ENCODE measurements around the gene ECI1.
A peak's percentile ranks its signal among the peaks of the same experiment; 100 is the strongest.
"Not testable (repeated sequence)": the region's sequence is repeated elsewhere in the genome, so short reads cannot be mapped to it uniquely, and the experiment has no call there.

ECI1 gene

DNA sequence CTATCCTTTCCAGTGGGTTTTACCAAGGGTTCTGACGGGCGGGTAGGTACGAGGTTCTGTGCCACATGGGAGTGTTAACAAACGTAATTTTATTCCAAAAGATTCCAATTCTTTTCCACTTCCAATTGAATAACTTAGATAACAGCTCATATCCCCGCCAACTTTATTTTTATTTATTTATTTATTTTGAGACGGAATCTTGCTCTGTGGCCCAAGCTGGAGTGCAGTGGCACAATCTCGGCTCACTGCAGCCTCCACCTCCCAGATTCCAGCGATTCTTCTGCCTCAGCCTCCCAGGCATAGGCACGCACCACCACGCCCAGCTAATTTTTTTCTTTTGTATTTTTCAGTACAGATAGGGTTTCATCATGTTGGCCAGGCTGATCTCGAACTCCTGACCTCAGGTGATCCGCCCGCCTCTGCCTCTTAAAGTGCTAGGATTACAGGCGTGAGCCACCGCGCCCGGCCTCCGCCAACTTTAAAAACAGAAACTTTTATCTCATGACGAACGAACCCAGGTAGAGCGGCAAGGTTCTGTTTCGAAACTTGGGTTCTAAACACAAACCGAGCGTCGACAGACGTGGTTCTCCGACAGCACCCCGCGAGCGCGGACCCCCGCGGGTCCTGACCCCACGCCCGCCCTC lies 613 bp downstream of the ECI1 start:
- peak; percentile 59 to 62 for DNase-seq

DNA sequence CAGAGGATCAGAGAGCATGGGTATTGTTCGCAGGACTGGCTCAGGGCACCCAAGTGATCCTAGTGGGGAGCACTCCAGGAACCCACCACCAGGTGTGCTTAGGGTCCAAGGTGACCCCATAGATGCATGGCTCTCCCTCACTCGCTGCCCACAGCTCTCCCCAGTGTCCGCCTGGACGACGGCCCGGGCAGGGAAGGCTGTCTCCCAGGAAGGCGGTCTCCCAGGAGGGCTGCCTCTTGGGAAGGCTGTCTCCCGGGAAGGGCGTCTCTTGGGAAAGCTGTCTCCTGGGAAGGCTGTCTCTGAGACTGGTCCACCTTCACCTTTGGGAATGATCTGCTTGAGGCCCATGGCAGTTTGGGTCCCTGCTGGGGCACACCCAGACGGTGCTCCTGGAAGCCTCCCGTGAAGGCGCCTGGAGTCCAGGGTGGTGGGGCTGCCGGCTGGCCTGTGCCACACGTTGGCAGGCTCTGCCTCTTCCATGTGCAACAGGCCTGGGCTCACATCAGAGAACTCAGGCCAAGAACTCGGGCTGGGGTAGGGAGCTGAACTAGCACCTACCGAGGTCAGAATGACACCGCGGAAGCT lies 5.0 kb downstream of the ECI1 start:
- no peak for DNase-seq

DNA sequence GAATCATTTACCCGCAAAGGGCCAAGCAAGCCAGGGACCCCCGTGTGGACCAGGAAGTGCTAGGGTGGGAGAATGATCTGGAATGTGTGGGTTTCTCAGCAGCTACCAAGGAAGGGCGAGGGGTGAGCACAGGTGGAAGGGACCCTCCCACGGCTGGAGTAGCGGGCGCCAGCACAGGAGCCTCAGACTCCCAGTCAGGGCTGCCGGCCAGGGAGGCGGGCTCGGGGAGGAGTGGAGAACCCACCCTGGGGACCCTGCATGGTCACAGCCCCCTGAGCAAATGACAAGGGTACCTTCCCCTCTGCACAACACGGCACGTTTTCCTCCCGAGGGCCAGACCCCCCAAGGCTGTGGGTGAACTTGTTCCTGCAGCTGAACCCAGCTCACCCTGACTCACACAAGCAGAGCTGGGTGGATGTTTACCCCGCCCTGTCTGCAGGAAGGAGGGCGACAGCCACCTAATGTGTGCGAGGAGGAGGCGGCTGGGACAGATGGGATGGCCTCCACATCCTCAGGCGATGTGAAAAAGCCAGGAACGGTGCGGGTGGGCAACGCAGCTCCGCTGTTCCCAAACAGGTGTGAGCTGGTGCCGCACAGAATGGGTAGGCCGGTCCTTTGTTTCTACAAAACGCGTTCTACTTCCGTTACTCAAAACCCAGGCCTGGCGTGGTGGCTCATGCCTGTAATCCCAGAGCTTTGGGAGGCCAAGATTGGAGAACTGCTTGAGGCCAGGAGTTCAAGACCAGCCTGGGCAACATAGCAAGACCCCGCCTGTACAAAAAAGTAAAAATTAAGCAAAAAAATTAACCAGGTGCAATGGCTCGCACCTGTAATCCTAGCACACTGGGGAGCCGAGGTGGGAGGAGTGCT lies 6.2 kb downstream of the ECI1 start:
- no peak for DNase-seq

DNA sequence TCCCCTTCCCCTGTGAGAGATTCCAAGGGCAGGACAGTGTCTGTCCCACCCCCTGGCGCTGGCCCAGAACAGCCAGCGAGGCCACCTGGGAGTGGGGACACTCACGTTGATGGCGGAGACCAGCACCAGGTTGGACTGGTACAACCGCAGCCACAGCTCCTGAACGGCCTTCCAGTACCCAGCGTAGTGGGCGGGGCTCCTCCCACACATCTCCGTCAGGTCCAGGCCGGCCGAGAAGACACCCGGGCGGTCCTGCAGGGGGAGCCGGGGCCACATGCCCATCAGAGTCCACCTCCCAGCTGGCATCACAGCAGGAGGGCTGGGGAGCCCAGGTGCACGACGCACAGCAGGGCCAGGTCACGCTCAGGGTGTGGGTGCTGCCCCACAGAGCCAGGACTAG lies 7.1 kb downstream of the ECI1 start:
- DNase-seq: no peak

DNA sequence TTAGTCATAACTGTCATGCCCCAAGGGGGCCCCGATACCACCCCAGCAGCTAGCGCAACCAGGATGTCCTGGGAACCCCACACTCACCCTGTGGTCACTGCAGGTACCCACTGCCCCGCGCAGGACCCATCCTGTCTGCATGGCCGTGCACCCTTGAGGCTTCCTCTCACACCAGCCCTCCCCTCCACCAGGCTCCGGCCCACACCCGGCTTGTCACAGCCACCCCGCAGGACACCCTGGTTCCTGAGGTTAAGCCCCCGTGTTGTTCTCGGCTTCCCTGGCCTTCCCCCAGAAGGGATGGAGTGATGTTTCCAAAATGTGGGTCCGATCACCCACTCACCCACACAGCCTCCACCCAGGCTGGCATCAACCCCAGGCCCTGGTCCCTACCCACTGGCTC lies 7.6 kb downstream of the ECI1 start:
- DNase-seq: no peak

DNA sequence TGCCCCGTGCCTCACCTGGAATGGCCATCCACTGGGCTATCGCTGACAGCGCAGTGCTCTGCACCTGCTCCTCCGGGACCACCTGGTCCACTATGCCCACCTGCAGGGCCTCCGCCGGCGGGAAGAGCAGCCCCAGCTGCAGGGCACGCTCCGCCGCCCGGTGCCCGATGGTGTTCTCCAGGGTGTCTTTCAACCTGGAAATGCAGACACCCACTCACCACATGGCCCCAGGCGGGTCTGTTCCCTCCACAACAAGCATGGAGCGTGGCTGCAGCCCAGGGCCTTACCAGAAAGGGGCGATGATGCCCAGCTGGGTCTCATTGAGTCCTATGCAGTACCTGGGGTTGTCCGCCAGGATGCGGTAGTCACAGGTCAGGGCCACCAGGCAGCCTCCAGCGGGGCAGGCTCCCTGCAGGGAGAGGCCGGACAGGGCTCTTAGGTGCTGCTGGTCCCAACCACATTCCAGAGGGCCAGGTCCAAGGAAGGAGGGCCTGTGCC lies 8.3 kb downstream of the ECI1 start:
- no peak for DNase-seq

- no peak for DNase-seq
These were observed 8.8 kb downstream of the ECI1 start for GRCh38 chr16:2242598-2242997.

DNA sequence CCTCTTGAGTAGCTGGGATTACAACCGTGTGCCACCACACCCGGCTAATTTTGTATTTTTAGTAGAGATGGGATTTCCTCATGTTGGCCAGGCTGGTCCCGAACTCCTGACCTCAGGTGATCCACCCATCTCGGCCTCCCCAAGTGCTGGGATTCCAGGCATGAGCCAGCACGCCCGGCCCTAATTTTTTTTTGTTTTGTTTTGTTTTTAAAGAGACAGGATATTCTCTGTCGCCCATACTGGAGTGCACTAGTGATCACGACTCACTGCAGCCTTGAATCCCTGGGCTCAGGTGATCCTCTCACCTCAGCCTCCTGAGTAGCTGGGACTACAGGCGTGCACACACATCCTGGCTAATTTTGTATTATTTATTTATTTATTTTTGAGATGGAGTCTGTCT lies 11.1 kb downstream of the ECI1 start:
- DNase-seq: not testable (repeated sequence)

GRCh38 chr16:2238838-2239675 lies 12.3 kb downstream of the ECI1 start:
- no peak for DNase-seq

- DNase-seq: no peak
These were observed 13.1 kb downstream of the ECI1 start for GRCh38 chr16:2238150-2238837.

DNA sequence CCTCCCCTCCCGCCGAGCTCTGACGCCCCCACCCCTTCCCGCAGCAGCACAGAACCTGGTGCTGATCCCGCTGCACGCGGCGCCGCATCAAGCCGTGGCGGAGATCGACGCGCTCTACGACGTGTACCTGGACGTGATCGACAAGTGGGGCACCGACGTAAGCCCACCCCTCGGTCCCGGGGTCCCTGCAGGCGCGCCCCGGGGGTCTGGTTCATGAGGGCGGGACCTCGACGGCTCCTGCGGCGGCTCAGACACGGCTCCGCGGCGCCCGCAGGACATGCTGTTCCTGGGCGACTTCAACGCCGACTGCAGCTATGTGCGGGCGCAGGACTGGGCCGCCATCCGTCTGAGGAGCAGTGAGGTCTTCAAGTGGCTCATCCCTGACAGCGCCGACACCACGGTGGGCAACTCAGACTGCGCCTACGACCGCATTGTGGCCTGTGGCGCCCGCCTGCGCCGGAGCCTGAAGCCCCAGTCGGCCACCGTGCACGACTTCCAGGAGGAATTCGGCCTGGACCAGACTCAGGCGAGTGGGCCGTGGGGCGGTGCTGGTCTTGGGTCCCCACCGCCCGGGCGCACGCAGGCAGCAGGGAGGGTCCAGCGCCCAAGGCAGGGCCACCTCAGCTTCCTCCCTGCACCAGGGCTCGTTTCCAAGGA lies 13.8 kb downstream of the ECI1 start:
- DNase-seq: no peak

GRCh38 chr16:2237102-2237482 lies 14.3 kb downstream of the ECI1 start:
- no peak for DNase-seq

- no peak for DNase-seq
These were observed 14.9 kb downstream of the ECI1 start, which contains the start of gene DNASE1L2 for GRCh38 chr16:2236337-2237101. TSS of gene DNASE1L2 (plus strand) at chr16:2236444. CDS start at chr16:2236817, 373 bp downstream.

DNA sequence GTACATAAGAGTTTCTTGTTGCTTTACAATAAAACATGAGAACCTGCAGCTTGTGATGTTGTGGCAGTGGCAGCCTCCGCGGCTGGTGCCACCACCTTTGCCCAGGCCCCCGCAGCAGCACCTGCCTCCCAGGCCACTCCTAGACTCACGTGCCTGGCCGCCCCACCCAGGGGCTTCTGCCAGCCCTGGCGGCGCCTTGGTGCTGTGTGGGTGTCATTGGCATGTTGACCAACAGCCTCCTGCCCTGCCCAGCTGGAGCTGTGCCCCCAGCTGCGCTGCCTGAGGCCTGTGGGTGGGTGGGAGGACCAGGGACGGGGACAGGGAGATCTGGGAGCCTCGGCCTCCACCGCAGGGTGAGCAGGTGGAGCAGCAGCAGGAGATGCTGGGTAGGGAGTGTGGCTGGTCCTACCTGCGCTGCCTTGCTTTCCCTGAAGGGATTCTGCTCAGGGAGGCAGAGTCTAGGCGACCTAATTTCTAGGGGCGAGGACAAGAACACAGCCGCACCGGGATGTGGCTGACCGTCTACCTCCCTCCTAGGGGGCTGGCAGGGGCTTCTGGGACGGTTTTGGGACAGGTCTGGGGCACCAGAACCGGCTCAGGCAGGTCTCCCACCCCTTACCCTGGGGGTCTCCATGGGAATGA lies 15.6 kb downstream of the ECI1 start:
- no peak for DNase-seq

DNA sequence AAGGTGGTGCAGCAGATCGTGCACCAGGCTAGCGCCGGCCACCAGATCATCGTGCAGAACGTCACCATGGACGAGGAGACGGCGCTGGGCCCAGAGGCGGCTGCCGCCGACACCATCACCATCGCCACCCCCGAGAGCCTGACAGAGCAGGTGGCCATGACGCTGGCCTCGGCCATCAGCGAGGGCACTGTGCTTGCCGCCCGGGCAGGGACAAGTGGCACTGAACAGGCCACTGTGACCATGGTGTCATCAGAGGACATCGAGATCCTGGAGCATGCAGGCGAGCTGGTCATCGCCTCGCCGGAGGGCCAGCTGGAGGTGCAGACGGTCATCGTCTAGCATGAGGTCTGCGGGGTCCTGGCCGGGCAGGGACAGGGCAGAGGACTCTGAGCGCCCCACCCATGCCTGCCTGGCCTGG lies 16.1 kb downstream of the ECI1 start:
- no peak for DNase-seq

GRCh38 chr16:2234813-2235170 lies 16.6 kb downstream of the ECI1 start:
- DNase-seq: no peak

DNA sequence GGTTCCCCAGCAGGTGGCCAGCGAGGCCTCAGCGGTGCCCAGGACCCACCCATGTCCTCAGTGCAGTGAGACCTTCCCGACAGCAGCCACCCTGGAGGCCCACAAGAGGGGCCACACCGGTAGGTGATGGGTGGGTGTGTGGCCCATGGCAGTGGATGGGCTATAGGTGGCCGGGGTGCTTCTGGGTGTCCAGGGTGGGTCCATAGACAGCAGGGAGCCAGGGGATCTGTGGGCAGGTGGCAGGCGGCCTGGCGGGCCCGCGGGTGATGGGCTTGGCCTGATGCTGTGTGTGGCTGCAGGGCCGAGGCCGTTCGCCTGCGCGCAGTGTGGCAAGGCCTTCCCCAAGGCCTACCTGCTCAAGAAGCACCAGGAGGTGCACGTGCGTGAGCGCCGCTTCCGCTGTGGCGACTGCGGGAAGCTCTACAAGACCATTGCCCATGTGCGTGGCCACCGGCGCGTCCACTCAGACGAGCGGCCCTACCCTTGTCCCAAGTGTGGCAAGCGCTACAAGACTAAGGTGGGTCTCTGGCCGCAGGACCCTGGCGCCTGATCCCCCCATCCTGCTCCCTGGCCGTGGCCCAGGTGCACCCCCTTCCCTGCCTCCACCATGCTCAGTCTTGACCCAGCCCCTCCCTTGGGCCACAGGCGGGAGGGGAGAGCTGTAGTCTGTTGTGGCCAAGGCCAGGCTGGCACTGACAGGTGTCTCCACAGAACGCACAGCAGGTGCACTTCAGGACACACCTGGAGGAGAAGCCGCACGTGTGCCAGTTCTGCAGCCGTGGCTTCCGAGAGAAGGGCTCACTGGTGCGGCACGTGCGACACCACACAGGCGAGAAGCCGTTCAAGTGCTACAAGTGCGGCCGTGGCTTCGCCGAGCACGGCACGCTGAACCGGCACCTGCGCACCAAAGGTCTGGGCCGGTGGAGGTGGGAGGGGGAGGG lies 17.2 kb downstream of the ECI1 start:
- DNase-seq: no peak

- DNase-seq: no peak
These were observed 18.2 kb downstream of the ECI1 start for GRCh38 chr16:2233046-2233775.
